HG03066 (cell line): Measurements from ENCODE around the gene INPP5E.

ENCODE experiments used
- ATAC-seq: cut with Tn5 transposase; IDR thresholded peaks from one replicate; pipeline ENCODE4 v1.9.1; 2021; ENCODE audit warnings: low read depth; ENCODE audit not compliant: unreplicated experiment

The INPP5E gene

GRCh38 chr9:136474021-136474640 lies 34.5 kb upstream of the INPP5E start:
- ATAC-seq, result no peak

- ATAC-seq, result no peak
Observed at GRCh38 chr9:136473354-136473721, 33.7 kb upstream of the INPP5E start.

- ATAC-seq, result no peak
Observed at GRCh38 chr9:136472640-136473353, 33.2 kb upstream of the INPP5E start.

GRCh38 chr9:136471802-136472487 lies 32.3 kb upstream of the INPP5E start:
- no peak for ATAC-seq

- no peak for ATAC-seq
Observed at GRCh38 chr9:136470792-136471469, 31.3 kb upstream of the INPP5E start.

GRCh38 chr9:136470356-136470755 lies 30.7 kb upstream of the INPP5E start:
- ATAC-seq, result no peak

- no peak for ATAC-seq
Observed at GRCh38 chr9:136467766-136468165, 28.1 kb upstream of the INPP5E start.

GRCh38 chr9:136466155-136466541 lies 26.5 kb upstream of the INPP5E start:
- no peak for ATAC-seq

- ATAC-seq, result no peak
Observed at GRCh38 chr9:136465500-136466154, 26.0 kb upstream of the INPP5E start.

- ATAC-seq, result no peak
Observed at GRCh38 chr9:136464241-136464640, 24.6 kb upstream of the INPP5E start.

- no peak for ATAC-seq
Observed at GRCh38 chr9:136463578-136463977, 23.9 kb upstream of the INPP5E start.

GRCh38 chr9:136462664-136463063 lies 23.0 kb upstream of the INPP5E start:
- no peak for ATAC-seq

GRCh38 chr9:136460772-136461325 lies 21.2 kb upstream of the INPP5E start:
- ATAC-seq, result no peak

- no peak for ATAC-seq
Observed at GRCh38 chr9:136459425-136459824, 19.8 kb upstream of the INPP5E start.

- ATAC-seq, result no peak
Observed at GRCh38 chr9:136457326-136457725, 17.7 kb upstream of the INPP5E start.

GRCh38 chr9:136456258-136456657 lies 16.6 kb upstream of the INPP5E start:
- no peak for ATAC-seq

GRCh38 chr9:136455043-136456002 lies 15.7 kb upstream of the INPP5E start:
- ATAC-seq, result no peak

GRCh38 chr9:136454026-136454796 lies 14.6 kb upstream of the INPP5E start:
- ATAC-seq, result no peak

- ATAC-seq, result no peak
Observed at GRCh38 chr9:136453326-136453725, 13.7 kb upstream of the INPP5E start.
